ENCODE results near the gene CFHR2.
"Not testable (repeated sequence)": the region's sequence is repeated elsewhere in the genome, so short reads cannot be mapped to it uniquely, and the experiment has no call there.

Gene CFHR2

DNA sequence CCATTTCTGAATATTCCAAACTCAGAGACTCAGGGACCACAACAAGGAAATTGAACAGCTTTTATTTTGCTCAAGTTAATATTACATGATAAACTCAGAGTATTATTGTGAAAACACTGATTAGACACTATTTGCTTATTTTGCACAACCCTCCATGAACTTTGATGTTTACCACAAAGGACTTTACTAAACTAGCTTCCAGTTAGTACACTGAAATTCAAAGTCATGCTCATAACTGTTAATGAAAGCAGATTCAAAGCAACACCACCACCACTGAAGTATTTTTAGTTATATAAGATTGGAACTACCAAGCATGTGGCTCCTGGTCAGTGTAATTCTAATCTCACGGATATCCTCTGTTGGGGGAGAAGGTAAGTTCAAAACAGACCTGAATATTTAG lies at the start of gene CFHR2:
TSS of gene CFHR2 (plus strand) at position 171 of the 400 bp plus-strand sequence. CDS start at position 314, 143 bp downstream.
- not testable (repeated sequence) for H3K9ac ChIP-seq (ENCODE audit: low read length); DNase-seq (ENCODE audit: low read depth); H3K27me3 ChIP-seq (replicated peaks; ENCODE audit: control insufficient read depth, insufficient read depth, low read length); H3K9me3 ChIP-seq (ENCODE audit: control insufficient read depth, low read length); H3K4me3 ChIP-seq (ENCODE audit: low read length); H3K36me3 ChIP-seq (ENCODE audit: control insufficient read depth, insufficient read depth, low read length, severe bottlenecking); H3K4me1 ChIP-seq (ENCODE audit: control insufficient read depth, insufficient read depth, low read length)

DNA sequence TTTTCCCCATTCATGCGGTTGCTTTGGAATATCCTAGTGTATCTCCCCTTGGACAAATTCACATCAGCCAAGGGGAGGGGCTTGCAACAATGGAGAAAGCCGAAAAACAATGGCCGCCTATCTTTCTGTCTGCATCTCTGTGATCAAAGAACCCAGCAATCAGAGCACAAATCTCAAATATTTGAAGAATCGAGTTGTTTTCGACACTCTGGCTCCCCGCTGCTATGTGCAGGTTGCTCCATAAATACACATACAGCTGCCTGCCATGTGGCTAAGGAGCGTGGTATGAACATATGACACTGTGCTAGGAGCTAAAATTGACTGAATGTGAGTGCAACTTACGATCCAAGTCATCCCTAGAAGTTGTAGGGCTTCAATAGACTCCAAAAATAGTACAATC lies 47.2 kb upstream of the CFHR2 start:
- H3K9ac ChIP-seq (ENCODE audit: low read length) = no peak overlapping the region
- no peaks in the 10 kb centered on the region for H3K9me3 ChIP-seq (ENCODE audit: control insufficient read depth, low read length)
- no peak for DNase-seq (ENCODE audit: low read depth)
- no peaks in the 10 kb centered on the region for H3K36me3 ChIP-seq (ENCODE audit: control insufficient read depth, insufficient read depth, low read length, severe bottlenecking)
- H3K27me3 ChIP-seq (replicated peaks; ENCODE audit: control insufficient read depth, insufficient read depth, low read length) = peaks cover 9% of the 10 kb centered on the region
- no peak overlapping the region for H3K4me3 ChIP-seq (ENCODE audit: low read length)
- H3K4me1 ChIP-seq (ENCODE audit: control insufficient read depth, insufficient read depth, low read length) = no peaks in the 10 kb centered on the region

DNA sequence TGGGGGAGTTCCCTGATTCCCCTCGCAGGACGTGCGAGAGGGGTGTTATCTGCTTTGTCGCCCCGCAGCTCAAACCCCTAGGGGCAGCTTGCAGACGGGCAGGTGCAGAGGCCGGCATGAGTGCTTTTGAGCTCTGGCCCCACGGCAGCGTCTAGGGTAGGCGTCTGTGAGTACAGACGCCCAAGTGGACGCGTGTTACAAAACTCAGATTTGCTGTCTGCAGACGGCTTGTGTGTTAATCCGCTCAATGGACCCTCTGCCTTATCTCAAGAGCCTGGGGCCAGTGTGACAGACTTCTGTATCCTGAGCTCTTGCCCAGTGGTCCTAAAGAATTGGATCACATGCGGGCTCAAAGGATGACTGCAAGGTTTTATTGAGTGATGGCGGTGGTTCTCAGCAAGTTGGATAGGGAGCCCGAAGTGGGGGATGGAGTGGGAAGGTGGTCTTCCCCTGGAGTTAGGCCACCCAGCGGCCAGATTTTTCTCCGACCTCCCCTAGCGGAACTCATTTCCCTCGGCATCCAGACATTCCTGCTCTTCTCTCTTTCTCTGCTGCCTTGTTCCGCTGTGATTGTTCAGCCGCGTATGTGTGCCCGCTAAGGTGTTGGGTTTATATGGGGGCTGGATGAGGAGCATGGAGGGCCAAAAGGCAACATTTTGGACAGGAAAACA lies 46.2 kb upstream of the CFHR2 start:
- peaks cover 9% of the 10 kb centered on the region for H3K27me3 ChIP-seq (replicated peaks; ENCODE audit: control insufficient read depth, insufficient read depth, low read length)
- no peak overlapping the region for H3K9ac ChIP-seq (ENCODE audit: low read length)
- H3K4me3 ChIP-seq (ENCODE audit: low read length) = peak overlapping the region; percentile 74
- H3K36me3 ChIP-seq (ENCODE audit: control insufficient read depth, insufficient read depth, low read length, severe bottlenecking) = no peaks in the 10 kb centered on the region
- DNase-seq (ENCODE audit: low read depth) = no peak
- no peaks in the 10 kb centered on the region for H3K4me1 ChIP-seq (ENCODE audit: control insufficient read depth, insufficient read depth, low read length)
- no peaks in the 10 kb centered on the region for H3K9me3 ChIP-seq (ENCODE audit: control insufficient read depth, low read length)

DNA sequence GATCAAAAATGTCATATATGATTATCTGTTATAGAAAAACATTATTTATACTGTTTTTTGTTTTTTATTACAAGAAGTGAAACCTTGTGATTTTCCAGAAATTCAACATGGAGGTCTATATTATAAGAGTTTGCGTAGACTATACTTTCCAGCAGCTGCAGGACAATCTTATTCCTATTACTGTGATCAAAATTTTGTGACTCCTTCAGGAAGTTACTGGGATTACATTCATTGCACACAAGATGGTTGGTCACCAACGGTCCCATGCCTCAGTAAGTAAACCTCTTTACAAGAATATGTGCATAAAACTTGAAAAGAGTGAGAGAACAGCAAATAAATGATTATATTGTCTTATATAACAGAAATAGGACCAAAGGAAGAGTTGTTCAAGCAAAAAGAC lies 41.2 kb upstream of the CFHR2 start:
- H3K9me3 ChIP-seq (ENCODE audit: control insufficient read depth, low read length) = no peaks in the 10 kb centered on the region
- no peak for DNase-seq (ENCODE audit: low read depth)
- H3K4me3 ChIP-seq (ENCODE audit: low read length) = no peak overlapping the region
- no peak overlapping the region for H3K9ac ChIP-seq (ENCODE audit: low read length)
- no peaks in the 10 kb centered on the region for H3K36me3 ChIP-seq (ENCODE audit: control insufficient read depth, insufficient read depth, low read length, severe bottlenecking)
- H3K27me3 ChIP-seq (replicated peaks; ENCODE audit: control insufficient read depth, insufficient read depth, low read length) = peaks cover 4% of the 10 kb centered on the region
- H3K4me1 ChIP-seq (ENCODE audit: control insufficient read depth, insufficient read depth, low read length) = no peaks in the 10 kb centered on the region

DNA sequence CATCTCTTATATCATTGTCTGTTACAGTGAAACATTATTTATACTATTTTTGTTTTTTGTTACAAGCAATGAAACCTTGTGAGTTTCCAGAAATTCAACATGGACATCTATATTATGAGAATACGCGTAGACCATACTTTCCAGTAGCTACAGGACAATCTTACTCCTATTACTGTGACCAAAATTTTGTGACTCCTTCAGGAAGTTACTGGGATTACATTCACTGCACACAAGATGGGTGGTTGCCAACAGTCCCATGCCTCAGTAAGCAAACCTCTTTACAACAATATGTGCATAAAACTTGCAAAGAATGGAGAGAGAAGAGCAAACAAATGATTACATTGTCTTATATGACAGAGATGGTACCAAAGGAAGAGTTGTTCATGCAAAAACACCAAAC lies 33.3 kb upstream of the CFHR2 start:
- Histone ChIP-seq H3K9me3 (ENCODE audit: control insufficient read depth, low read length) (no peaks in the 10 kb centered on the region), H3K36me3 (ENCODE audit: control insufficient read depth, insufficient read depth, low read length, severe bottlenecking) (no peaks in the 10 kb centered on the region), H3K27me3 (replicated peaks; ENCODE audit: control insufficient read depth, insufficient read depth, low read length) (no peaks in the 10 kb centered on the region), H3K4me1 (ENCODE audit: control insufficient read depth, insufficient read depth, low read length) (no peaks in the 10 kb centered on the region), H3K9ac (ENCODE audit: low read length) (no peak overlapping the region), H3K4me3 (ENCODE audit: low read length) (no peak overlapping the region)
- DNase-seq (ENCODE audit: low read depth) = no peak

DNA sequence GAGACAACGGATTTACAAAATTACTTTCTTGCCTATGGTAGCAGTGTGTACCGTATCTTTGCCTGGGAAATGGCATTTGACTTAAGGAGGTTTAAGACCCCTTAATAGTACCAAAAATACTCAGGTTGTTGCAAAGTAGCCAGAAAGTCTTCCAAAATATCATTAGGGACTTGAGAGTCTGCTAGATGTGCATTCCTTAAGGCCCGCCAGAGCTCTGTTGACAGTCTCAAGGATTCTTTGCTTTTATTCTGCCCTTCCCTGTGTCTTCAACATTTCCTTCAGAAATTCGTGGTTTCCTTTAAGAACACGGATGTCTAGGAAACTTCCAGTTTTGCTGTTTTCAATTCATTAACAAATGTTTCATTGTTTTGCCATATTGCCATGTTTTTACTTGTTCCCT lies 31.3 kb upstream of the CFHR2 start:
- not testable (repeated sequence) for H3K4me3 ChIP-seq (ENCODE audit: low read length); H3K9ac ChIP-seq (ENCODE audit: low read length); H3K9me3 ChIP-seq (ENCODE audit: control insufficient read depth, low read length); DNase-seq (ENCODE audit: low read depth); H3K36me3 ChIP-seq (ENCODE audit: control insufficient read depth, insufficient read depth, low read length, severe bottlenecking); H3K4me1 ChIP-seq (ENCODE audit: control insufficient read depth, insufficient read depth, low read length); H3K27me3 ChIP-seq (replicated peaks; ENCODE audit: control insufficient read depth, insufficient read depth, low read length)

DNA sequence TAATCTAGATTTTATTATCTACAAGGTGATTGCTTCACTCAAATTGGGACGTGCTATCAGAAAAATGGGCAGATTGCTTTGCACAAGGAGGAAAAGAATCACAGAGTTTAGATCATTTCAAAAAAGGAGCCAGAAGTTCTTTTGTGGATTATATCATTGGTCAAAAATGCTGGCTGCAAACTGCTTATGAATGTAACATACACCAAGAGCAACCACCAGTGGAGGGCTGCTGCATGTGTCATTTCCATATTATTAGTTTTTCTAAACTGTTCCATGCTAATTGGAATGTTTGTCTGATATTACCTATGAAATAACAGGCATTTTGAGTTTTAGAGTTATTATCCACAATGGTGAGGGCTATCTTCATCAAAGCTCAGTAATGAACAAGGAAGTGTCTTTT lies 16.7 kb upstream of the CFHR2 start:
- not testable (repeated sequence) for H3K9ac ChIP-seq (ENCODE audit: low read length); H3K4me3 ChIP-seq (ENCODE audit: low read length); H3K4me1 ChIP-seq (ENCODE audit: control insufficient read depth, insufficient read depth, low read length); H3K36me3 ChIP-seq (ENCODE audit: control insufficient read depth, insufficient read depth, low read length, severe bottlenecking); H3K27me3 ChIP-seq (replicated peaks; ENCODE audit: control insufficient read depth, insufficient read depth, low read length); H3K9me3 ChIP-seq (ENCODE audit: control insufficient read depth, low read length)
- peak; percentile 34 for DNase-seq (ENCODE audit: low read depth)

DNA sequence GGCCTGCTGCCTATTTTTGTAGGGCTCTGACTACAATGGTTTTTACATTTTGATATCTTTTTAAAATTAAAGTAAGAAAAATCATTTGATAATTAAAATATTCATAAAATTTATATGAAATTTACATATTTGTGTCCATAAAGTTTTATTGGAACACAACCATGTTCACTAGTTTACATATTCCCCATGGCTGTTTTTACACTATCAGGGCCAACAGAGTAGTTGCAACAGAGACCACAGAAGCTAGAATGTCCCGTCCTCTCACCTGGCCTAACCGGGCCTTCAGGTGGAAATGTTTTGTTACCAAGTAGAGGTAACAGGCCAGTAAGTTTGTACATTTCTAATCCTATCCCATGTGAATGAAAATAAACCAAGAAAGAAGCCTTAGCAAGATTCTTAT lies 10.7 kb upstream of the CFHR2 start:
- not testable (repeated sequence) for DNase-seq (ENCODE audit: low read depth); H3K4me1 ChIP-seq (ENCODE audit: control insufficient read depth, insufficient read depth, low read length)

DNA sequence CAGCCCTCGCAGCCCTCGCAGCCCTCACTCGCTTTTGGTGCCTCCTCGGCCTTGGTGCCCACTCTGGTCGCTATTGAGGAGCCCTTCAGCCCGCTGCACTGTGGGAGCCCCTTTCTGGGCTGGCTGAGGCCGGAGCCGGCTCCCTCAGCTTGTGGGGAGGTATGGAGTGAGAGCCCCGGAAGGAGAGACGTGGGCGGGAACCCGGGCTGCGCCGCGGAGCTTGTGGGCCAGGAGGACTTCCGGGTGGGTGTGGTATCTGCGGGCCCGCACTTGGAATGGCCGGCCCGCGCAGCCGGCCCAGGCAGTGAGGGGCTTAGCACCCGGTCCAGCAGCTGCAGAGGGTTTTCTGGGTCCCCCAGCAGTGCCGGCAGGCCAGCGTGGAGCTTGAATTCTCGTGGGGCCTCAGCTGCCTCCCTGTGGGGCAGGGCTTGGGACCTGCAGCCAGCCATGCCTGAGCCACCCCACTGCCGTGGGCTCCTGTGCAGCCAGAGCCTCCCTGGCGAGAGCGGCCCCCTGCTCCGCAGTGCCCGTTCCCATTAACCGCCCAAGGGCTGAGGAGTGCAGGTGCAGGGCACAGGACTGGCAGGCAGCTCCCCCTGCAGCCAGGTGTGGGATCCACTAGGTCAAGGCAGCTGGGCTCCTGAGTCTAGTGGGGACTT lies 9.9 kb upstream of the CFHR2 start:
- no peak overlapping the region for H3K9ac ChIP-seq (ENCODE audit: low read length)
- H3K9me3 ChIP-seq (ENCODE audit: control insufficient read depth, low read length) = no peaks in the 10 kb centered on the region
- no peak overlapping the region for H3K4me3 ChIP-seq (ENCODE audit: low read length)
- no peaks in the 10 kb centered on the region for H3K4me1 ChIP-seq (ENCODE audit: control insufficient read depth, insufficient read depth, low read length)
- H3K27me3 ChIP-seq (replicated peaks; ENCODE audit: control insufficient read depth, insufficient read depth, low read length) = no peaks in the 10 kb centered on the region
- DNase-seq (ENCODE audit: low read depth) = no peak
- no peaks in the 10 kb centered on the region for H3K36me3 ChIP-seq (ENCODE audit: control insufficient read depth, insufficient read depth, low read length, severe bottlenecking)

More for the DNA sequence above, 10.7 kb upstream of the CFHR2 start:
- H3K4me3 ChIP-seq (ENCODE audit: low read length); H3K27me3 ChIP-seq (replicated peaks; ENCODE audit: control insufficient read depth, insufficient read depth, low read length); H3K36me3 ChIP-seq (ENCODE audit: control insufficient read depth, insufficient read depth, low read length, severe bottlenecking); H3K9me3 ChIP-seq (ENCODE audit: control insufficient read depth, low read length); H3K9ac ChIP-seq (ENCODE audit: low read length): not testable (repeated sequence)

DNA sequence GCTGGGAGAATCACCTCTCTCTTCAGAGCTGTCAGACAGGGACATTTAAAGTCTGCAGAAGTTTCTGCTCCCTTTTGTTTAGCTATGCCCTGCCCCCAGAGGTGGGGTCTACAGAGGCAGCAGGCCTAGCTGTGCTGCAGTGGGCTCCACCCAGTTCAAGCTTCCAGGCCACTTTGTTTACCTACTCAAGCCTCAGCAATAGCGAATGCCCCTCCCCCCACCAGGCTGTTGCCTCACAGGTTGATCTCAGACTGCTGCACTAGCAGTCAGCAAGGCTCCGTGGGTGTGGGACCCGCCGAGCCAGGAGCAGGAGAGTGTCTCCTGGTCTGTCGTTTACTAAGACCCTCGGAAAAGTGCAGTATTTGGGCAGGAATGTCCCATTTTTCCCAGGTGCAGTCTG lies 2.1 kb upstream of the CFHR2 start:
- H3K9ac ChIP-seq (ENCODE audit: low read length); H3K4me1 ChIP-seq (ENCODE audit: control insufficient read depth, insufficient read depth, low read length); H3K36me3 ChIP-seq (ENCODE audit: control insufficient read depth, insufficient read depth, low read length, severe bottlenecking); H3K27me3 ChIP-seq (replicated peaks; ENCODE audit: control insufficient read depth, insufficient read depth, low read length); H3K9me3 ChIP-seq (ENCODE audit: control insufficient read depth, low read length); H3K4me3 ChIP-seq (ENCODE audit: low read length); DNase-seq (ENCODE audit: low read depth): not testable (repeated sequence)

DNA sequence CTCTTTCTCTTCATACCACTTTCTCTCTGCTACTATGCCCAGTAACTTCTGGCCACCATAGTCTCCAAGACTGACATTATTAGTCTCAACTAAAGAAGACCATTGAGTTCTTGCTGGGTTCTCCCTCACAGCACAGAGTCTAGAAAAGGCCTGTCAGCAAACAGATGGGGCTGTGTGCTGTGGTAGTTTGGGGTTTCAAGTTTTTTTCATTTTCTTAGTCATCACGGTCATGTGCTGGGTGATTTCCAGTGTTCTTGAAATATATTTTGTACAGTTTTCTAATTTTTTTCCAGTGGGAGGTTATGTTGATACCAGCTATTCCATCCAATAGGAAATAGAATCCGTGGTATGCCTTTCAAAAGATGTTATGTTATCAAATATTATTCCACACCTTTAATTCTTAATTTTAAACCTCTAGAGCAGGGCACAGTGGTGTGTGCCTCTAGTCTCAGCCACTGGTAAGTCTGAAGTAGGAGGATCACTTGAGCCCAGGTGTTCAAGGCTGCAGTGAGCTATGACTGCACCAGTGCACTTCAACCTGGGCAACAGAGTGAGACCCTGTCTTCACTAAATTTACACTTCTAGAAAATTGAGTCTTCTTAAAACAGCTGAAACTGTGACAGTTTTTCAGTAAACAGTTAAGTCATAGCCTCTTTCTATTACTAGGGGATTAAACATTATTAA lies 8.3 kb downstream of the CFHR2 start:
- no peaks in the 10 kb centered on the region for H3K4me1 ChIP-seq (ENCODE audit: control insufficient read depth, insufficient read depth, low read length)
- DNase-seq (ENCODE audit: low read depth) = no peak
- H3K4me3 ChIP-seq (ENCODE audit: low read length) = no peak overlapping the region
- H3K36me3 ChIP-seq (ENCODE audit: control insufficient read depth, insufficient read depth, low read length, severe bottlenecking) = no peaks in the 10 kb centered on the region
- H3K27me3 ChIP-seq (replicated peaks; ENCODE audit: control insufficient read depth, insufficient read depth, low read length) = no peaks in the 10 kb centered on the region
- H3K9ac ChIP-seq (ENCODE audit: low read length) = no peak overlapping the region
- H3K9me3 ChIP-seq (ENCODE audit: control insufficient read depth, low read length) = no peaks in the 10 kb centered on the region

All from adipocyte (in vitro differentiated cells).